Fibroblast of the aortic adventitia (primary cell): Measurements from ENCODE around the gene GMDS. TPM values are rescaled to one million over a fixed set of nuclear protein-coding genes. Genes with fewer than 3 reads are reported as not detected.
A peak's percentile ranks its signal among the peaks of the same experiment; 100 is the strongest.

Experiments
- DNase-seq: peaks from one replicate; pipeline ENCODE4 v3.0.0-alpha.2; 2010; ENCODE audit warnings: low read depth
- H3K4me3 ChIP-seq: 2 replicates; pipeline ENCODE4 v1.5.1; 2011; ENCODE audit warnings: low read depth, mild to moderate bottlenecking, control low read depth, low read length, moderate library complexity
- total RNA-seq: library from RNA; depleted of rRNA; stranded (reverse); fragments of >200 nt; gene quantifications from 2 replicates; pipeline ENCODE4 v1.2.3, GENCODE V29; 2012; ENCODE audit warnings: low replicate concordance
- TF ChIP-seq, protein P1 (sequence below): IDR thresholded peaks from 2 replicates; pipeline ENCODE4 v1.5.1; 2011; ENCODE audit warnings: mild to moderate bottlenecking, low read length, control low read depth, inconsistent platforms; ENCODE audit not compliant: insufficient read depth

GMDS gene
- total RNA-seq, 1 donor = 15.9 TPM

DNA sequence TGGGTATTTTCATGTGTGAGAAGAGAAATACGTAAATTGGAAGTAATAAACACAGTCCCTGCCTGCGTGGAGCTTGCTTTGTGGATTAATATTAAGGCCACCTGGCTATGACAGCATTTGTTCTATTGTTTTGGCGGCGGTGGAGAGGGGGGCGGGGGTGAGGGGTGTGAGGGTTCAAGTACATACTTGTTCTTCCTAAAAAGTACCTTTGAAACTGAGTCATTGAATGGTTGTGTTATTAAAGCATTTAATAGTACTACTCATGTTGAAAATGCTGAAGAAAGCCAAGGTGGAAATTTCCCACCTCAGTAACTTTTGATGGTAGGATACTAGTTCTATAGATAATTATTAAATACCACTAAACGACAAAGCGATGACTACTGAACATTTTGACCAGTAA, 540.7 kb downstream of the GMDS start:
- DNase-seq = no peak
- H3K4me3 ChIP-seq = no peak overlapping the region
- TF ChIP-seq, protein P1, sequence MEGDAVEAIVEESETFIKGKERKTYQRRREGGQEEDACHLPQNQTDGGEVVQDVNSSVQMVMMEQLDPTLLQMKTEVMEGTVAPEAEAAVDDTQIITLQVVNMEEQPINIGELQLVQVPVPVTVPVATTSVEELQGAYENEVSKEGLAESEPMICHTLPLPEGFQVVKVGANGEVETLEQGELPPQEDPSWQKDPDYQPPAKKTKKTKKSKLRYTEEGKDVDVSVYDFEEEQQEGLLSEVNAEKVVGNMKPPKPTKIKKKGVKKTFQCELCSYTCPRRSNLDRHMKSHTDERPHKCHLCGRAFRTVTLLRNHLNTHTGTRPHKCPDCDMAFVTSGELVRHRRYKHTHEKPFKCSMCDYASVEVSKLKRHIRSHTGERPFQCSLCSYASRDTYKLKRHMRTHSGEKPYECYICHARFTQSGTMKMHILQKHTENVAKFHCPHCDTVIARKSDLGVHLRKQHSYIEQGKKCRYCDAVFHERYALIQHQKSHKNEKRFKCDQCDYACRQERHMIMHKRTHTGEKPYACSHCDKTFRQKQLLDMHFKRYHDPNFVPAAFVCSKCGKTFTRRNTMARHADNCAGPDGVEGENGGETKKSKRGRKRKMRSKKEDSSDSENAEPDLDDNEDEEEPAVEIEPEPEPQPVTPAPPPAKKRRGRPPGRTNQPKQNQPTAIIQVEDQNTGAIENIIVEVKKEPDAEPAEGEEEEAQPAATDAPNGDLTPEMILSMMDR = no peak

DNA sequence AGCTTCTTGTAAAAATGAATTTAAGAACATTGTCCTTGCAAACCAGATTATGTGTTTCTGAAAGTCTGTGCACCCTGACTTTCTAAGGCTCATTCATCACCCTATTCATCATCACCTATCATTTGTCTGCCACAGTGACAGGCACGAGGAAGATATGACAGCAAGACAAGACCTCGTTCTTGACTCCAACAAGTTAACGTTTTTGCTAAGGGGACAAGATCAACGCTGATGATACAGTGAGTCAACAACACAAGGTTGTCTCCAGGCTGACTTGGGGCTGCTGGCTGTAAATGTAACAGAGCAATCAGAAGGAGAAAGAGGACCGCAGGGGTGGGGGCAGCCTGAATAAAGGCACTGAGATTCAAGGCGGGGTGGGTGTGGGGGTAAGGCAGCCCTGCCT, 541.5 kb downstream of the GMDS start:
- TF ChIP-seq, protein P1 = no peak
- H3K4me3 ChIP-seq = no peak overlapping the region
- DNase-seq = no peak

DNA sequence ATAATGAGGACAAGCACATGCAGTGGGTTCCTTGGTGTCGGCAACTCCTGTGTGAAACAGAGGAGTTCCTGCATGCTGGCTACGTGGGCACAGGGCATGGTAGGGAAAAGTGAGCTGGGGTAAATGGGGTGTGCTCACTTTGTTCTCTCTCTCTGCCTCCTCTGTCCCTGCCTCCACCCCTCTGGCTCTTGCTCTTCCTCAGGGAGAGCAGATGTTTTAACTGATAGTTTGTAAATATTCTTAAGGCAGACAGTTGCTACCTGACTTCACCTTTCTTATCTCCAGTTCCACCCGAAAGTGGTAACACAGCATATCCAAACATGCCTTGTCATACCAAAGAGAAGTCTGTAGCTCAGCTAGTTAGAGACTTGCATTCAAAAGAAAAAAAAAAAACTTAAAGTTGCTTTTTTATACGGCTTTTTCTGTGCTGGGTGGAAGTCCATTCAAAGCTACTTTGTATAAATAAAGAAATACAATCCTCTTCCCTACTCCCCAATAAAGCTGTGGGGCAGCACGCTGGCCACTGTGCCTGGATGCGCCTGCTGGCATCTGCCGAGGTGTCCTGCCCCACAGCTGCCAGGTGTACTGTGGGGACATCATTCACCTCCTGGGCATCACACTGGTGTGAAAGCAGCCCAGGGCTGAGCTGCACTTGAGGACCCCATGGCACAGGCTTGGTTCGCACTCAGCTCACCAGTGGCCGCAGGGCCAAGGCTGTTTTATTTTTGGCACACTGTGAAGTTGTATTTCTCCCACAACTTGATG, 542.1 kb downstream of the GMDS start:
- DNase-seq = no peak
- no peak overlapping the region for H3K4me3 ChIP-seq
- TF ChIP-seq, protein P1 = no peak

DNA sequence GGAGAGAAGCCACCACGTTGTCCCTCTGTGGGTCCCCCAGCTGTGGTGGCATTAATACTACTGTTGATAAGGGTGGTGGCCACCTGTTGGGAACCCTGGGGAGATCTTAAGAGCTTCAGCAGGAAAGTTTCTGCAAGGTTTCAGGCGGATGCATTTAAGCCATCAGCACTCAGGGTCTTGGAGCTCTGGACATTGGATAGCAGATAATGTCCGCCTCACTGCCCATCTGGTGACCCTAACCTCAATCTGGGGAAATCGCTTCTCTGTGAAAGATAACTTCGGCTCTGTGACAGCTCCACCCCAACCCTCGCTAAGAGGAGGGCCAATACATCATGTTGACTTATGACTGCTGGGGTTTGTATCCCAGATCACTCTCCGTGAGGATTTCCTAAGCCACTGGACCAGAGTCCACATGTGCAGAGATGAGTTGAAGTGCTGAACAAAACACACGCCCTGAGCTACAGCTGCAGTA, 542.8 kb downstream of the GMDS start:
- DNase-seq = peak; percentile 22
- TF ChIP-seq, protein P1 = no peak
- H3K4me3 ChIP-seq = no peak overlapping the region

DNA sequence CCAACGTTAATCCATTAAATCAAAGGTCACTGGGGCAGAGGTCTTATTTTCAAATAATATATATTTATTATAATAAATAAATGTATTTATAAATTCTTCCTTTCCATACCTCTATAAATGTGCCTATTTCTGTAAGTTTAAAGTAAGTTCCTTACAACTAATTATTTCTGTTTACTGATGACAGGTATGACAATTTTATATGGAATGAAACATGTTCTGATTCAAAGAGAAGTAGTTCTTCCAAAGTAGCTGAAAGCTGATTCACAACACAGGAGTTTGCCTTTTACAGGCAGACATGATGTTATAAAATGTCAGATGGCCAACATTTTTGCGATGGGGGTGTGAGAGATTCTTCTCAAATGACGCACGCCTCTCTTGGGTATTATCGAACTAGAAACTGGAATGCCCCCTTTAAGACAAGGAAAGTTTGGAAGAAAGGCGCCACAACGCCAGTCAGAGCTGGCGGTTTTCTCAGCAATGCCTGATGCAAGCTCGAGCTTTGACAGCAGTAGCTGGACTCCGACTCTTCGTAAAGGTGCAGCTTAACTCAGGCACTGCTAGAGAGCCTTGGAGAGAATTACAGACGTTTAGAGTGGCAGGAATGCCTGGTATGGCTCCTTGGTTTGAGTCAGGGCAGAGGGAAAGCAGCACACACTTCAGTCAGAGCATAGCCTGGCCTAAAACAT, 543.6 kb downstream of the GMDS start:
- H3K4me3 ChIP-seq = peak overlapping the region; percentile 32
- TF ChIP-seq, protein P1 = no peak
- peak; percentile 98 for DNase-seq

DNA sequence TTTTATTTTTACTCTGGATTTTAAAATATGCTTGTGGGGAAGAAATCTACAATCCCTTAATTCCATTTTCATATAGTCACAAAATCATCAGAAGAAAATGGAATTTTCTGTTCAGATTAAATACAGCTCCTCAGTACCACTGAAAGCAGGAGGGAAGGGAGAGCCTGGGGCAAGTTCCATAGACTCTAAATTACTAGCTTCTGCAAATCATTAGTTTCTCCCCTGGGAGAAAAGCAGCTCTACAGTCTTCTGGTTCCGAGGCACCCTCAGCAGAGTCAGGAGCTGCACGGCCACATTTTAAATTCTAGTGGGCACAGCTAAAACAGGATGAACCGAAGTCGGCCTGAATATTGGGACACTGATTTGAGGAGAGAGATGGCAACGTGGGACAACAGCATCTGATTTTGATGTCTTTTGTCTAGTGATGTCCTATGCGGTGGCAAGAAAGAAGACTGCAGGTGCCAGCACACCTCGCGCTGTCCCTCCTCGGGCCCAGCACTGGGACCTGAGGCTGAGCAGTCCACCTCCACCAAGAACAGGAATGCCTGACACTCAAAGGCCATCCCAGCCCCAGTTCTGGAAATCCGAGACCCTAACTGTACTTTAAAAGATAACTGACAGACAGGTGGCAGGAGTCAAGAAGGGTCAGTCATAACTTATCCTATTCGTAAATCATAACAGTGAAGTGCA, 545.0 kb downstream of the GMDS start:
- no peak overlapping the region for H3K4me3 ChIP-seq
- TF ChIP-seq, protein P1 = no peak
- no peak for DNase-seq
